ENCODE results near the gene VCAM1. TPM values are rescaled to one million over a fixed set of nuclear protein-coding genes. Genes with fewer than 3 reads are reported as not detected.

Gene VCAM1
- total RNA-seq, 1 donor from 2014 or later, result not detected

GRCh38 chr1:100746542-100746932 is 27.0 kb downstream of the VCAM1 start:
- Mint-ChIP-seq H3K27me3 (ENCODE audit: unreplicated experiment) (no peaks in the 10 kb centered on the region), H3K4me3 (ENCODE audit: unreplicated experiment) (no peak overlapping the region), H3K9me3 (ENCODE audit: unreplicated experiment) (no peaks in the 10 kb centered on the region), H3K36me3 (ENCODE audit: low read depth, unreplicated experiment) (no peaks in the 10 kb centered on the region), H3K27ac (ENCODE audit: unreplicated experiment) (no peak overlapping the region), H3K4me1 (ENCODE audit: unreplicated experiment) (no peaks in the 10 kb centered on the region)
- no peak for DNase-seq (ENCODE audit: low spot score)
- TF ChIP-seq CTCF (IDR thresholded peaks at IDR 0.05; ENCODE audit: unreplicated experiment), result no peak

GRCh38 chr1:100747771-100748170 is 28.2 kb downstream of the VCAM1 start:
- H3K4me3 Mint-ChIP-seq (ENCODE audit: unreplicated experiment), result no peak overlapping the region
- DNase-seq (ENCODE audit: low spot score), result no peak
- TF ChIP-seq CTCF (IDR thresholded peaks at IDR 0.05; ENCODE audit: unreplicated experiment), result no peak

GRCh38 chr1:100750005-100750885 is 30.7 kb downstream of the VCAM1 start:
- TF ChIP-seq CTCF (IDR thresholded peaks at IDR 0.05; ENCODE audit: unreplicated experiment), result no peak
- no peak overlapping the region for H3K4me3 Mint-ChIP-seq (ENCODE audit: unreplicated experiment)
- H3K36me3 Mint-ChIP-seq (ENCODE audit: low read depth, unreplicated experiment), result no peaks in the 10 kb centered on the region
- no peak for DNase-seq (ENCODE audit: low spot score)
- H3K27me3 Mint-ChIP-seq (ENCODE audit: unreplicated experiment), result no peaks in the 10 kb centered on the region
- H3K4me1 Mint-ChIP-seq (ENCODE audit: unreplicated experiment), result no peaks in the 10 kb centered on the region
- H3K9me3 Mint-ChIP-seq (ENCODE audit: unreplicated experiment), result no peaks in the 10 kb centered on the region
- H3K27ac Mint-ChIP-seq (ENCODE audit: unreplicated experiment), result no peak overlapping the region

More at GRCh38 chr1:100747771-100748170, 28.2 kb downstream of the VCAM1 start:
- H3K36me3 Mint-ChIP-seq (ENCODE audit: low read depth, unreplicated experiment), result no peaks in the 10 kb centered on the region
- no peaks in the 10 kb centered on the region for H3K4me1 Mint-ChIP-seq (ENCODE audit: unreplicated experiment)
- no peaks in the 10 kb centered on the region for H3K9me3 Mint-ChIP-seq (ENCODE audit: unreplicated experiment)
- no peak overlapping the region for H3K27ac Mint-ChIP-seq (ENCODE audit: unreplicated experiment)
- no peaks in the 10 kb centered on the region for H3K27me3 Mint-ChIP-seq (ENCODE audit: unreplicated experiment)

GRCh38 chr1:100752791-100753190 is 33.2 kb downstream of the VCAM1 start:
- no peak for TF ChIP-seq CTCF (IDR thresholded peaks at IDR 0.05; ENCODE audit: unreplicated experiment)
- Mint-ChIP-seq H3K4me3 (ENCODE audit: unreplicated experiment) (no peak overlapping the region), H3K27ac (ENCODE audit: unreplicated experiment) (no peak overlapping the region), H3K27me3 (ENCODE audit: unreplicated experiment) (no peaks in the 10 kb centered on the region), H3K4me1 (ENCODE audit: unreplicated experiment) (no peaks in the 10 kb centered on the region), H3K36me3 (ENCODE audit: low read depth, unreplicated experiment) (no peaks in the 10 kb centered on the region), H3K9me3 (ENCODE audit: unreplicated experiment) (no peaks in the 10 kb centered on the region)
- no peak for DNase-seq (ENCODE audit: low spot score)

DNA sequence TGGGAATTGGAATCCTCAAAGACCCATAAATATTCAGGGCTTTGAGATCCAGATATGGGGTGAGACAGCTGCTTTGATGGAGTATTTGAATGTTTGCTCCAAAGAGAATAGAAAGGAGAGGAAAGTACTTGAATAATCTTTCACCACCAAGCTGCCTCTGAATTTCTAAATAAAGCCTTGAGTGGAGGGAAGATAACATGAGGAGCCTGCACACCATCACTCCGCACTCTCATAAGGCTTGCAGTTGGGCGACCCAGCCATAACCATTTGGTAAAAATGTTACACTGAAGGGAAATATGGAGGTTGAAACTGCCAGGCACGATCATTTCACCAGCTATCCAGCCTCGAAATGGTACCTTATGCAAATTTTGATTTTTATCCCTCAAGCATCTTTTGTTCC is 38.4 kb downstream of the VCAM1 start:
- no peaks in the 10 kb centered on the region for H3K9me3 Mint-ChIP-seq (ENCODE audit: unreplicated experiment)
- TF ChIP-seq CTCF (IDR thresholded peaks at IDR 0.05; ENCODE audit: unreplicated experiment), result no peak
- H3K27ac Mint-ChIP-seq (ENCODE audit: unreplicated experiment), result no peak overlapping the region
- H3K36me3 Mint-ChIP-seq (ENCODE audit: low read depth, unreplicated experiment), result no peaks in the 10 kb centered on the region
- no peak overlapping the region for H3K4me3 Mint-ChIP-seq (ENCODE audit: unreplicated experiment)
- DNase-seq (ENCODE audit: low spot score), result no peak
- H3K4me1 Mint-ChIP-seq (ENCODE audit: unreplicated experiment), result no peaks in the 10 kb centered on the region
- H3K27me3 Mint-ChIP-seq (ENCODE audit: unreplicated experiment), result no peaks in the 10 kb centered on the region

Measured in endothelial cell (in vitro differentiated cells).